Spleen (tissue), 11 donors: Measurements from ENCODE around the gene CLDN4. TPM values are rescaled to one million over a fixed set of nuclear protein-coding genes. Genes with fewer than 3 reads are reported as not detected.
A peak's percentile ranks its signal among the peaks of the same experiment; 100 is the strongest.

ENCODE experiments used
- DNase-seq: peaks from one replicate; pipeline ENCODE4 v3.0.0-alpha.2; 2020
- H3K27ac ChIP-seq, 8 donors: fragments of 200-600 bp; sonication (generic) in 7 of 8; 1 replicate in 4 of 8; 2 replicates in 4 of 8; pipeline versions ENCODE4 v1.5.0 to v1.8.0; 2016 to 2021; ENCODE audit warnings: inconsistent platforms in 4 of 8, mild to moderate bottlenecking in 4 of 8, moderate library complexity in 1 of 8
- H3K27me3 ChIP-seq, 7 donors: fragments of 200-600 bp; sonication (generic) in 6 of 7; replicated peaks in 1 of 7; 1 replicate in 4 of 7; 2 replicates in 3 of 7; pipeline versions ENCODE4 v1.5.0 to v1.8.0; 2016 to 2021; ENCODE audit warnings: inconsistent platforms in 3 of 7, mild to moderate bottlenecking in 1 of 7
- H3K36me3 ChIP-seq, 6 donors: fragments of 200-600 bp; sonication (generic) in 5 of 6; 1 replicate in 4 of 6; 2 replicates in 2 of 6; pipeline versions ENCODE4 v1.5.0 to v1.8.0; 2016 to 2021; ENCODE audit warnings: inconsistent platforms in 2 of 6
- H3K4me1 ChIP-seq, 6 donors: fragments of 200-600 bp; sonication (generic) in 5 of 6; 1 replicate in 3 of 6; 2 replicates in 3 of 6; pipeline versions ENCODE4 v1.5.0 to v1.8.0; 2016 to 2021; ENCODE audit warnings: inconsistent platforms in 3 of 6
- H3K4me3 ChIP-seq, 8 donors: fragments of 200-600 bp; sonication (generic) in 7 of 8; 1 replicate in 4 of 8; 2 replicates in 4 of 8; pipeline versions ENCODE4 v1.5.0 to v1.8.0; 2016 to 2021; ENCODE audit warnings: inconsistent platforms in 4 of 8, mild to moderate bottlenecking in 4 of 8, moderate library complexity in 2 of 8
- H3K9me3 ChIP-seq, 8 donors: fragments of 200-600 bp; sonication (generic) in 7 of 8; 1 replicate in 4 of 8; 2 replicates in 4 of 8; pipeline versions ENCODE4 v1.5.0 to v1.8.0; 2016 to 2021; ENCODE audit warnings: inconsistent platforms in 4 of 8
- CTCF ChIP-seq, 11 experiments: fragments of 200-600 bp in 7 of 11; fragments of 450-650 bp in 4 of 11; sonication (generic) in 4 of 11; IDR thresholded peaks in 8 of 11; conservative IDR thresholded peaks in 3 of 11; 1 replicate in 7 of 11; 2 replicates in 4 of 11; pipeline versions ENCODE4 v1.4.0 to v1.8.0; 2016 to 2021; ENCODE audit warnings: antibody characterized with exemption in 11 of 11, inconsistent platforms in 4 of 11, mild to moderate bottlenecking in 1 of 11
- POLR2A ChIP-seq, 3 donors: fragments of 450-650 bp; IDR thresholded peaks; one replicate each; pipeline ENCODE4 v1.5.1; 2017; ENCODE audit warnings: antibody characterized with exemption in 3 of 3, mild to moderate bottlenecking in 1 of 3
- POLR2AphosphoS5 ChIP-seq, 3 donors: sonication (generic); formaldehyde crosslinking; IDR thresholded peaks; one replicate each; pipeline ENCODE4 v1.5.1; 2017; ENCODE audit warnings: antibody characterized with exemption in 3 of 3
- WGBS, 5 donors: extraction: QIAGEN DNeasy Blood & Tissue Kit in 3 of 5; methylation state at CpG; one replicate each; pipeline versions ENCODE4 v1.1.5 to v1.1.7; 2013 to 2018; 5-methylcytosine and 5-hydroxymethylcytosine counted together
- intact Hi-C: fragments of 100-400 bp; cut with DNase I; formaldehyde crosslinking; loops from one replicate; pipeline ENCODE4 v1.15.0; 2023; ENCODE audit warnings: low total_unique reads
- polyA plus RNA-seq, 3 donors: library from polyadenylated mRNA; stranded (reverse); fragments of 200-250 nt; gene quantifications; one replicate each; pipeline ENCODE4 v1.2.1, GENCODE V29; 2013
- total RNA-seq, 7 donors: library from RNA; depleted of rRNA in 3 of 7; stranded (reverse); fragments of >200 nt in 3 of 7; fragmentation: NEBNext Ultra II Directional in 4 of 7; extraction: Animal tissue kit (Norgen Biotek cat#: 25700) in 4 of 7; gene quantifications; one replicate each; pipeline versions ENCODE4 v1.1.0 to v1.2.1, GENCODE V29; 2016 to 2021
- donor health status: healthy with polysubstance abuse.
- donor health status: DM: no; HTN: no; CAD: no; lungs with moderate emphysema.
- donor health status: DM: no; HTN: no; CAD: no.
- donor health status: Bipolar disorder and iron deficiency.
- donor health status: healthy.
- donor health status: DM: no; HTN: no; CAD: no.
- donor health status: DM: yes; HTN: yes; CAD: no.

Gene CLDN4
- total and polyA plus RNA-seq, 10 donors: 0.13 to 1.0 (median 0.33) TPM; not detected in 1

DNA sequence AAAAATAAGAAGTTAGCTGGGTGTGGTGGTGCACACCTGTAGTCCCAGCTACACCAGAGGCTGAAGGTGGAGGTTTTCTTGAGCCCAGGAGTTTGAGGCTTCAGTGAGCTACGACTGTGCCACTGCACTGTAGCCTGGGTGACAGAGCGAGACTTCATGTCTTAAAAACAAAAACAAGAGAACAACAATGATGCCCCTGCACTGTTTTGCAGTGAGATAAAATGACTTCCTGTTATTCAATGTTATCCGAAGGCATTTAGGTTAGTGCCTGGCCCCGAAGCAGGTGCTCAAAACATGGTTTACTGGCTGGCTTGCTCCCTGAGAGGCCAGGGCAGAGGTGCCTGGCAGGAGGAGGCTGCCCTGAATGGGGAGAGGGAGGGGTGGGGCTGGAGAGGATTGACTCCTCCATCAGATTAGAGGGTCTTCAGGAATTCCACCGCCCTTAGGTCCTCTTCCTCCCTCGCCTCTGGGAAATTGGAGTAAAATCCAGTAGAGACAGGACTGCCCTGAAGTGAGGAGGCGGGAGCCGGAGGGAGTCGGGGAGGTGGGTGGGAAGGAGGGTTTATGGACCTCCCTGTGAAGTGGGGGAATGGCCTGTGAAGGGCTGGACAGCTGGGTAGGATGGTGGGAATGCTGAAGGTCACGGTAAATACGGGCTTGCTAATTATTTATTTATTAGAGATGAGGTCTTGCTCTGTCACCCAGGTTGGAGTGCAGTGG is 6.8 kb upstream of the CLDN4 start:
- WGBS, 5 donors: 74 to 83% (median 79%) methylated on average over 11 of the region's 11 CpGs
- Histone ChIP-seq H3K4me1 (peaks cover 13 to 36% (median 29%) of the 10 kb centered on the region in 6 donors), H3K27ac (no peak overlapping the region), H3K36me3 (no peaks in the 10 kb centered on the region), H3K9me3 (no peaks in the 10 kb centered on the region), H3K27me3 (no peaks in the 10 kb centered on the region), H3K4me3 (no peak overlapping the region)
- intact Hi-C loops: no loop called here
- DNase-seq: peak; percentile 23
- TF ChIP-seq CTCF (IDR thresholded peaks at IDR 0.05 in 8 of 11, conservative IDR thresholded peaks at IDR 0.05 in 3 of 11) (no peak), POLR2A (IDR thresholded peaks at IDR 0.05) (no peak), POLR2AphosphoS5 (IDR thresholded peaks at IDR 0.05) (no peak)

GRCh38 chr7:73824986-73825385 is 5.8 kb upstream of the CLDN4 start:
- no peak overlapping the region for H3K4me3 ChIP-seq
- intact Hi-C loops: no loop called here
- DNase-seq: peak; percentile 67
- H3K27ac ChIP-seq: no peak overlapping the region
- 78 to 92% (median 84%) methylated on average over 9 of the region's 9 CpGs for WGBS, 5 donors
- H3K36me3 ChIP-seq: no peaks in the 10 kb centered on the region
- peaks cover 13 to 46% (median 30%) of the 10 kb centered on the region in 6 donors for H3K4me1 ChIP-seq
- no peaks in the 10 kb centered on the region for H3K9me3 ChIP-seq
- no peaks in the 10 kb centered on the region for H3K27me3 ChIP-seq
- TF ChIP-seq CTCF (IDR thresholded peaks at IDR 0.05 in 8 of 11, conservative IDR thresholded peaks at IDR 0.05 in 3 of 11) (no peak), POLR2AphosphoS5 (IDR thresholded peaks at IDR 0.05) (no peak), POLR2A (IDR thresholded peaks at IDR 0.05) (no peak)

GRCh38 chr7:73827567-73828106 is 3.2 kb upstream of the CLDN4 start:
- TF ChIP-seq POLR2AphosphoS5 (IDR thresholded peaks at IDR 0.05): no peak
- TF ChIP-seq POLR2A (IDR thresholded peaks at IDR 0.05): no peak
- TF ChIP-seq CTCF (IDR thresholded peaks at IDR 0.05 in 8 of 11, conservative IDR thresholded peaks at IDR 0.05 in 3 of 11): no peak
- no peaks in the 10 kb centered on the region for H3K27me3 ChIP-seq
- H3K36me3 ChIP-seq: no peaks in the 10 kb centered on the region
- WGBS, 5 donors: 16 to 42% (median 19%) methylated on average over 7 to 11 of the region's 11 CpGs
- DNase-seq: no peak
- peak overlapping the region in 5 of 8 donors; percentile 23 to 46 (median 39) for H3K27ac ChIP-seq
- H3K4me1 ChIP-seq: peaks cover 13 to 68% (median 40%) of the 10 kb centered on the region in 6 donors
- intact Hi-C loops: no loop called here
- H3K4me3 ChIP-seq: no peak overlapping the region
- H3K9me3 ChIP-seq: no peaks in the 10 kb centered on the region

GRCh38 chr7:73828107-73828803 is 2.5 kb upstream of the CLDN4 start:
- intact Hi-C loops: no loop called here
- peaks cover 15 to 75% (median 43%) of the 10 kb centered on the region in 6 donors for H3K4me1 ChIP-seq
- no peak for DNase-seq

More at GRCh38 chr7:73828107-73828803, 2.5 kb upstream of the CLDN4 start:
- no peaks in the 10 kb centered on the region for H3K9me3 ChIP-seq
- no peaks in the 10 kb centered on the region for H3K36me3 ChIP-seq
- H3K27ac ChIP-seq: peak overlapping the region in 6 of 8 donors; percentile 21 to 46 (median 38)
- no peak overlapping the region for H3K4me3 ChIP-seq
- WGBS, 5 donors: 55 to 75% (median 68%) methylated on average over 13 to 14 of the region's 14 CpGs
- H3K27me3 ChIP-seq: no peaks in the 10 kb centered on the region
- TF ChIP-seq POLR2A (IDR thresholded peaks at IDR 0.05) (no peak), POLR2AphosphoS5 (IDR thresholded peaks at IDR 0.05) (peak in 1 of 3 donors; percentile 30), CTCF (IDR thresholded peaks at IDR 0.05 in 8 of 11, conservative IDR thresholded peaks at IDR 0.05 in 3 of 11) (no peak)
